GM21367 (cell line): ENCODE data around the gene CAPN2.

ENCODE experiments used
- ATAC-seq: cut with Tn5 transposase; IDR thresholded peaks from one replicate; pipeline ENCODE4 v1.9.1; 2021; ENCODE audit not compliant: unreplicated experiment

CAPN2 gene

DNA sequence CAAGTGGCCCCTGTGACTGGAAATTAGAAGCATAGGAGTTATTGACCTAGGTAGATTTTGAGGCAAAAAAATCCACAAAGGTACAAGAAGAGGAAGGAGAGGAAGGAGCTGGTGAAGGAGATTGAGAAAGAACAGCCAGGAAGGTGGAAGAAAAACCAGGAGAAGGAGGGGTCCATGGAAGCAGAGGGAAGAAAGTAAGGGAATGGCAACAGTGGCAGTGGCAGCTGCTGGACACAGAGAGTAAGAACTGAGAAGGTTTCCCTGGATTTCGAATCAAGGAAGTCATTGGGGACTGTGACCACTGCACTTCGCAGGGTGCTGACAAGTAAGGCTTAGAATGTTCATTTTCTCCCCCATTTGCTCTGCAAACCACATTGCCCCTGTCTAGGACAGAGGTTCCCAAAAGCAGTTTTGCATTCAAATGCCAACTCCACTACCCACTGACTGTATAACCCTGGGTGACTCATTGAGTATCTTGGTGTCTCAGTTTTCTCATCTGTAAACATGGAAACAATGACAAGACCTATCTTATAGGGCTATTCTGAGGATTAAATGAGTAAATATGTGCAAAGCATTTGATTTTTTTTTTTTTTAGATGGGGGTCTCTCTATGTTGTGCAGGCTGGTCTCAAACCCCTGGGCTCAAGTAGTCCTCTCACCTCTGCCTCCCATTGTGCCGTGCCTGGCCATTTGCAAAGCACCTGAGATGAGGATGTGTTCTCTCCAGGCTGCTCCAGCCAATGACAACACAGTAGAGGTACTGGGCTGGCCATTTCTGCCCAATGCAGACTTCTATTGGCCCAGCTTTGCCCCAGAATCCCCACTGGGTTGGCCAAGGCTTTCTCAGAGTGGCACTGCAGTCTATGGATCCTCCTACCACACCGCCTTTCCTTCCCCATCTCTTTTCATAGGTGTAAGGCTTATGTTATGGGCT, 9.3 kb upstream of the CAPN2 start:
- no peak for ATAC-seq

DNA sequence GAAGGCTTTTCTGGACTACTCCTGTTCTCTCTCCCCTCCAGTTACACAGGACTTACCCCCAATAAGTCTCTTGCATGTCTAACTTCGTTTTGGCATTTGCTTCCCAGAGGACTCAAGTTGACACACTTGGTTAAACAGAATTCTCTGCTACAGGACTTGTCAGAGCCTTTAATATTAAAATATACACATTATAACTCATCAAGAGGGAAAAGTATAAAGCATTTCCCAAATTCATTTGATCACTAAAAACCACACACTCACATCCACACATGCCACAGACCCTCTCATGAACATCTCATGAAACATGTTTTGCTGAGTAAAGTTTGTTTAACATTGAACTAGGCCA, 8.7 kb upstream of the CAPN2 start:
- ATAC-seq = no peak

DNA sequence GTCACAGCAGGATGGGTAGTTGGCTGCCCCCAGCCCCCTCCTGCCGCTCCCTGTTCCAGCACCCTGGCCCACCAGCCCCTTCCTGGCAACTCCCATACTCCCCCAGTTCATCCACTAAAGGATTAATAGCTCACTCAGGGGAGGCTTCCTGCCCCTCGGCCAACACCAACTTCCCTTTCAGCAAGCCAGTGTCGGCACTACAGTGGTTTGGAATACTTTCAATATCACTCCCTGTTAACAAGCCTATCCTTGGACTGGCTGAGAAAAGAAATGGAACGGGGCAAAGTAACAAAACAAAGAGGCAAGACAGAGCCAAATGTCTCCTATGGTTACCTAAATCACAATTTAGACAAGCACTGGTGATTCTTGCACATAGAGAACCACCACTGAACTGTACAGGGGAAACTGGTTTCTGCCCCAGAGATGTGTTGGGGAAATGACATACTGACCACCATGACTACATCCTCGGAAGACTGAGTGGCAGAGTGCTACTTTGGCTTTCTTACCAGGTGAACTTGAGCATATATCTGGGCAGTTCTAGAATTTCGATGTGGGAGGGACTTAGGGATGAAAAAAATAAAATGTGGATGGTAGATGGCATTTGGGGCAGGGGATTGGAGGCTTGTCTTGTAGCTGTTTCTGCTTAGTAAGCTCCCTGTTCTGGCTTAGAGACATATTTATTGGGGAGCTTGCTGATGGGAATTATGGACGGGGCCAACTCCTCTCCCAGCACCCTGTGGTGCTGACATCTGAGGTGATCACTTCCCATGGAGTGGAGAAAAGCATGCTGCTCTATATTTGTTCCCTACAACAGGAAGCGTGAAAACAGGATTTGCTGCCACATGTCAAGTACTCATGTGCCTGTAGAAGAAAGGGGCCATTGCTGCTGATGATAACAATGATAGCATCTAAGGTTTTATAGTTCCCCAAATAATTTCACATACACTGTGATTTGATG, 7.1 kb upstream of the CAPN2 start:
- no peak for ATAC-seq

DNA sequence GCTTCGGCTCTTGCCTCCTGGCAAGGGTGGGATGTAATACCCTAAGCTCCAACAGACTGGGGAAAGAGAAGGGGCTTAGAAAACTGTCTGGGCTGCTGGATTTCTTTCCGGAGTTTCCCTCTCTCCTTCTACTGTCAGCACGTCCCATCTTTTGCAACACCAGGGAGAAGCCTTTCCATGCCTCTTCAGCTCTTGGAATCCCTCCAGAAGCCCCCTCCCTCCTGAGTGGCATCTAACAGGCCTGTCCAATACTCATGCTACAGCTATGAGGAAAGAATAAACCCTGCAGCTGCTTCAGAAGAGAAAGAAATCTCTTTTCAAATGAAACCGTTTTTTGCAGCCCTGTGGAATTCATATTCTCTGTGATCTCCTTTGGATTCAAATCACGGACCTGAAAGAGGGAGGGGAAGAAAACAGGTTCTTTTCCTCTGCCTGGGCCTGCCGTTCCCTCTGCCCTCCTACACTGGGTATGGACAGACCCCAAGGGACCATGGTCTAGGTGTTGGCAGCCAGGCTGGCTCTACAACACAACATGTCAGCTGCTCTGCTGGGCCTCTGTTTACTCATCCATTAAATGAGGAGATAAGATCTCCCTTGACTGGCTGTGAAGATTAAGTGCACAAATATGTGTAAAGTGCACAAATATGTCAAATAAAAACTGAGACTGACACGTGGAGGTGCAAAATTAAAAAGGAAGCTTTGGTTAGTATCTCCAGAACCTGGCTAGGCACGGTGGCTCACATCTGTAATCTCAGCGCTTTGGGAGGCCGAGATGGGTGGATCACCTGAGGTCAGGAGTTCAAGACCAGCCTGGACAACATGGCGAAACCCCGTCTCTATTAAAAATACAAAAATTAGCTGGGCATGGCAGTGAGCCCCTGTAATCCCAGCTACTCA, 6.0 kb upstream of the CAPN2 start:
- ATAC-seq = no peak

DNA sequence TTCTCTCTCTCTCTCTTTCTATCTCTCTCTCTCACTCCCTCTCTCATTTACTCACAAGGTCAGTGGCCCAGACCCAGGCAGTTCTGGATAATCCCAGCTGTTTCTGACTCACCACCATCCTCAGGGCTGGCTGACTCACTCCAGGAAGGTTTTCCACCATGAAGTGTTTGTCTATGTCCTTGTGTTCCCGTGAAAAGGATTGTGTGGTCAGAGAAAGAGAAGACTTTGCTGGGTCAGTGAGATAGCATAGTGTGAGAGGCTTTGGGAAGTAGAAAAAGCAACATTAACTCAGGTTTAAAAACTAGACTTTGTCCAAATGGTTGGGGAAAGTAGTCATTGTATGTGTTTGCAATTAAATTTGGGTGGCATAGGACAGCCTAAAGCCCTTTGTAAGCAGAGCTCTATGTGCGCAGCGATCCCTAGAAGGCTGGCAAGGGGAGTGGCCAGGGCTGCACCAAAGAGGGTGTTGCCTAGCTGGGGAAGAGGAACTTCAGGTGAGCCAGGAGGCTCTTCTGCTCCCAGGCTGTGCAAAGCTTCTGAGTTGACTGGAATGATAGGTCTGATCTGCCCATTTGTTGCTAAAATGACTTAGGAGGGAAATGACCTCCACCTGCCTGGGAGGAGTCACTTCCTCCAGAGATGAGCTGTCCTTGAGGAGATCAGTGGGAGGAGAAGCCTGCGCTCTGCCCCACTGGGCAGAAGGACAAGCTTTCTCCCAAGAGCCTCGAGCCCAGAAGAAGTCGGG, 4.9 kb upstream of the CAPN2 start:
- no peak for ATAC-seq

DNA sequence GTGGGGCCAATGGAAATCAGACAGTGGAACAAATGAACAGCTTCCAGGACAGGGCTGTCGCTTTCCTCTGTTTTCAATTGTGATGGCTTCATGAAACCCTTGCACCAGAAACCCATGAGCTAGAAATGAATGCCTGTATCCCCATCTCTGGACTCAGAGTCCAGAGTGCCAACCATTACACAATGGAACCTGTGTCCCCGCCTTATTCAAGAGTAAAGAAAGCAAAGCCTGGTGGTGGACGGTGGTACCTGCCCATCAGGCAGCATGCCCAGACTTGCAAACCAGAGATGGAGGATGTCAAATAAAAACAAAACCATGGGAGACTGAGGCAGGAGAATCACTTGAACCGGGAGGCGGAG, 4.4 kb upstream of the CAPN2 start:
- ATAC-seq = no peak

DNA sequence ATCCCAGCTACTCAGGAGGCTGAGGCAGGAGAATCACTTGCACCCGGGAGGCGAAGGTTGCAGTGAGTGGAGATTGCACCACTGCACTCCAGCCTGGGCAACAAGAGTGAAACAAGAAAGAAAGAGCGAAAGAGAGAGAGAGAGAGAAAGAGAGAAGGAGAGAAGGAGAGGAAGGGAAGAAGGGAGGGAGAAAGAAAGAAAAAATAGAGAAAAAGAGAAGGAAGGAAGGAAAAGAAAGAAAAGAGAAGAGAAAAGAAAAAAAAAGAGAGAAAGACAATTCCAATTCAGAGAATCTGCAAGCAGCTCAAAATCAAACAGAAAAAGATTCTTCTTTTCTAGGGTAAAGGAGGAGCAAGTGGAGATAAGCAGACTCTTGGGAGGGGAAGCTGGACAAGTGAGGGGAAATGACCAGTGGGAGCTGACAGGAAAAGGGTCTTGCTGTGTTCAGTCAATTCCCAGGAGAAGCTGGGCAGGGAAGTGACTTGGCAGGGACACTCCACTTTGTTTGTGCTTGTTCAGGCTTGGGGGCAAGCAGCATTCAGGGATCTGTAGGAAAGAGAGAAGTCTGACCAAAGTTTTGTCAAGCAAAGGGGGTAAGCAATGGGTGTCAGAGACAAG, 3.6 kb upstream of the CAPN2 start:
- no peak for ATAC-seq

DNA sequence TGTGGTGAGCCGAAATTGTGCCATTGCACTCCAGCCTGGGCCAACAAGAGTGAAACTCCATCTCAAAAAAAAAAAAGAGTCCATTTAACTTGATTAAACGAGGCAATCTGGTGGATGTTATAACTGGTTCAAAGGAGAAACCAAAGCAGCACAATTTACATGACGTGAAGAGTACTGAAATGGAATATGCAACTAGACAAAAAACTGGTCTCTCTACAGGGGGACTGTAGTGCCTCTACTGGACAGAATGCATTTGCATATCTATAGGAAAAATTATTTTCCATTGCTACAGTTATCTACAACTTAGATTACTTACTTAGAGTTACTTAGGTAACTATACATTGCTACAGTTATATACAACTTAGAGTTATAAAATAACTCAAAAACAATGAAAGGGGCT, 2.7 kb upstream of the CAPN2 start:
- no peak for ATAC-seq

DNA sequence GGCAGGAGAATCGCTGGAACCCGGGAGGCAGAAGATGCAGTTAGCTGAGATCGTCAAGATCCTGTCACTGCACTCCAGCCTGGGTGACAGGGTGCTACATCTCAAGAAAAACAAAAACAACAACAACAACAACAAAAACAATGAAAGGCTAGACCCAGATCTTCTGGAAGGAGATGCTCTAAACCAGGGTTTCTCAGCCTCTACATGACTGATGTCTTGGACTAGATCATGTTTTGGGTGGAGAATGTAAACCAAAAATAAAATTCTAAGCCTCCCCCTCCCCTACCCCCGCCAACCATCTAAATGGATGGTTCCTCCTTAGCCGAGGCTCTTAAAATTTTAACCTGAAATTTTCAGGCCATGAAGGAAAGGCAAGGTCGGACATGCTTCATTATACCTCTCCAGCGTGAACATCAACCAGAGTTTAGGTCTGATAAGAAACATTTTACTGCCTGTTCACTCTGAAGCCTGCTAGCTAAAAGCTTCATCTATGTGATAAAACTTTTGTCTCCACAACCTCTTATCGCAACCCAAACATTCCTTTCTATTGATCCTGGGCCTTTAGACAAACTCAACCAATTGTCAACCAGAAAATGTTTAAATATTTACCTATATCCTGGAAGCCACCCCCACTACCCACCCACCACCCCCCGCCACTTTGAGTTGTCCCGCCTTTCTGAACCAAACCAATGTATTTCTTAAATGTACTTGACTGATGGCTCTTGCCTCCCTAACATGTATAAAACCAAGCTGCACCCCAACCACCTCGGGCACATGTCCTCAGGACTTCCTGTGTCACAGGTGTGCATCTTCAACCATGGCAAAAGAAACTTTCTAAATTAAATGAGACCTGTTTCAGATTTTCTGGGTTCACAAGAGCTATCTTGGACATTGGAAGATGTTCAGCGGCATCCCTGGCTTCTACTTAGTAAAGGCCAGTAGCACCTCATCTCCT, 1.9 kb upstream of the CAPN2 start:
- ATAC-seq = no peak

DNA sequence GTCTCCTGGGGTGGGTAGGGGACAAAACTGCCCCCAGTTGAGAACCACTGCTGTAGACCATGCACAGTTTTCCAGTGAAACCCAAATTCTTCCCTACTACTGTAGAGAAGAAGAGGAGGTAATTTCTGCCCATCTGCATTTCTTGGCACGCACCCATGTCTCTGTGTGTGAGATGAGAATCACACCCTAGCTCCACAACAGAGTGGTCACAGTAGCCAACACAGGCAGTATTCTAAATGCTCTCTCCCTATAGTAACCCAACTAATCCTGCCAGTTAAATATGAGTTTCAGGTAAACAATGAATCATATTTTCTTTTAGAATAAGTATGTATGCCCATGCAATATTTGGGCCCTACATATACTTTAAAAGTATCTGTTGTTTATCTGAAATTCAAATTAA, 1.2 kb upstream of the CAPN2 start:
- ATAC-seq = no peak

DNA sequence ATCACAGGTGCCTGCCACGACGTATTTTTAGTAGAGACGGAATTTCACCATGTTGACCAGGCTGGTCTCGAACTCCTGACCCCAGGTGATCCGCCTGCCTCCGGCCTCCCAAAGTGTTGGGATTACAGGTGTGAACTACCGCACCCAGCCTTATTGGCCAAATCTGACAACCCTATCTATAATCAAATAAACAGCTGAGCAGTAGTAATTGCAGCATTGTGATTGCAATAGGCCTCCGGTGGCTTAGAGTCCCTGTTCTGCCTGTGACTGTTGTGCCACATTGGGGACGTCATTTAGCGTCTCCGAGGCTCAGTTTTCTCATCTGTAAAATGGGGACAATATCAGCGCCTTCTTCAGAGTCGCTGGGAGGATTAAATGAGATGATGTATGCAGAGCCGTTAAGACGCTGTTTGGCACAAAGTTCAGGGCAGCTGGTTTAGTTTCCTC, 569 bp upstream of the CAPN2 start:
- ATAC-seq = no peak

DNA sequence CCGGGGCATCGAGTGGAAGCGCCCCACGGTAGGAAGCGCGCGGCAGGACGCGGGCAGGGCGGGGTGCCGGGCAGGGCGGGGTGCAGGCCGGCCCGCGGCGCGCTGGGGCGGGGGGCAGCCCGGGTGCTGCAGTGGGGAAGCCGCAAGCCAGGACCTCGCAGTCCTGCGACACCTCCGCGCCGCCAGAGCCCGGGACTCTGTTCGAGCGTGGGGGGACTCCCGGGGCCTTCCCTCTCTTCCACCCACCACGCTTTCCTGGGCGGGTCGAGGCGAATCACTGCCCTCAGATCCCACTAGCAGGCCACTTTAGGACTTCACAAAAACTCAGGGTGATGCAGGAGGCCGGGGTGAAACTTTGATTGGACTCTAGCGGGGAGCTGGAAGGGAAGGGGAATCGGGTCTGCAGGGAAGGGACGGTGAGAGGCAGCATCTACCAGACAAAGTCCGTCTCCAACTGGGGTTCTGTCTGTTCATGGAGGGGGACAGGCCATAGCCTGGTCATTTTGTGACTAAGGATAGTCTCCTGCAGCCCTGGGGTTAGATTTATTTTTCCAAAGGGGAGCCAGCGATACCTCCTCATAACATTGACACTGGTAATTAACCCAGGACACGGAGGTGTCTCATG, 623 bp downstream of the CAPN2 start:
- ATAC-seq = peak; percentile 10

DNA sequence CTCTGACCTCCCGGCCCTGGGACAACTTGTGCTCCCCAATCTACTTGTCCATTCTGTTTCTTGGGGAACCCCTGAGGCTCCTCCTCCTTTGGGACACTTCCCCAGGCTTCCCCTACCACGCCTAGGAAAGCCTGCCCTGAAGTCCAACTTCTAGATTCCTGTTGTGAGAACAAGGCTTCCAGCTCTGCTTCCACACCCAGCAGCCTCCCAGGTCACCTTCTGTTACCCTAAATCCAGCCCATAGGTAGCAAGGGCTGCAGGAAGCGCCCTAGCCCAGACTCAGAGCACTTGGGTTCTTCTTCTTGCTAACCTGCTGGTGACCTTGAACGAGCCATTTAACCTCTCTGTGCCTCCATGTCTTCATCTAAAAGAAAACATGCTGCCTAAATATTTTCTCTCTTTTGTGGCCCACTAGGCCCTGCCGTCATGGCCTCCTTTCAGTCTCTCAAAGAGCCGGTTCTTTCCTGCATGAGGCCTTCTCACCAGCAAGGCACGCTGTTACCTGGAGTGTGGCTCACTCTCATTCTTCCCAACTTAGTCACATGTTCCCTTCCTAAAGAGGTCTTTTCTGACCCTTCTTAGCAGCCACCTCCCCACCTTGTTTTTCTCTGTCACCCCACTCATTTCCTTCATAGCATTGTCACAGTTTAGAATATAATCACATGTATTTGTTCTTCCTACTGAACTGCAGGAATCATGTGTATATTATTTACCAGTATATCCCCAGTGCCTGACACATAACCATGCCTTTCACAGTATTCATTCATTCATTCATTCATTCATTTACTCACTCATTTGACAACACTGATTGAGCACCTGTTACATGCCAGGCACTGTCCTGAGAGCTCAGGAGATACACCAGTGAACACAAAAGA, 1.4 kb downstream of the CAPN2 start:
- no peak for ATAC-seq

DNA sequence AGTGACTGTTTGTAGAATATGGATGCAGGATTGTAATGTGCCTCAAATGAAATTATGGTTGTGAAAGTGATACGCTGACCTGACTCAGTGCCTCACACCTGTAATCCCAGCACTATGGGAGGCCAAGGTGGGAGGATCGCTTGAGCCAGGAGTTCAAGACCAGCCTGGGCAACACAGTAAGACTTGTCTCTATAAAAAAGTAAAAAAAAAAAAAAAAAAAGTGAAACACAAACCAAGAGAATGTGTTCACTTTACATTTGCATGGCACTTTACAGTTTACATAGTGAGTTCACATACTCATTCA, 2.0 kb downstream of the CAPN2 start:
- ATAC-seq = no peak

DNA sequence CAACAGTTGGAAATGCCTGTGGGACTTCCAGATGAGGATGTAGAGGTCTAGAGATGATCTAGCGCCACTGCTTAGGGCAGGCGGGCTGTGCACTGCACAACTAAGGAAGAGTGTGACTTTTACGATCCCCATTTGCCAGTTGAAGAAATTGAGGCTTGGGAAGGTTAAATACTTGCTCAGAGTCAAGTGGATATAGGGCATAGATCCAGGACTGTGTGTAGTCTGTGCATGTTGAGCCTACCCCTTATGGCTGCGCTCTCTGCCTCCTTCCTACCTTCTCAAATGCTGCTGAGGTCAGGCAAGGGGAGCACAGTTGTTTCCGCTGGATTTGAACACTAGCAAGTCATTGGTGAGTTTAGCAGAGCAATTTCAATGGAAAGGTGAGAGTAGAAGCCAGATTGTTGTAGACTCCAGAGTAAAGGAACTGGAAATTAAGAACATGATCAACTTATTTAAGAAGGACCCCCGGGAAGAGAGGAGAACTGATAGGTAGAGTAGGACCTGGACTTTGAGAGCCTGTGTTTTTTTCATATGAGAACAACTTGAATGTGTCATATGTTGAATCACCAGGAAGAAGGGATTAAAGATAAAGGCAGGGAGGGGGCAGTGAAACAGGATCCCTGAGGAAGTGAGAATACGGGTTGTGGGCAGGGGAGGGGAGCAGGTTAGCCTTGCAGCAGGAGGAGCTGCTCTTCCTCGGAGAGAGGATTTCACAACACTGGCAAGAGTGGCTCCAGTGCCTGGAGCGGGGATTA, 2.7 kb downstream of the CAPN2 start:
- ATAC-seq = no peak

DNA sequence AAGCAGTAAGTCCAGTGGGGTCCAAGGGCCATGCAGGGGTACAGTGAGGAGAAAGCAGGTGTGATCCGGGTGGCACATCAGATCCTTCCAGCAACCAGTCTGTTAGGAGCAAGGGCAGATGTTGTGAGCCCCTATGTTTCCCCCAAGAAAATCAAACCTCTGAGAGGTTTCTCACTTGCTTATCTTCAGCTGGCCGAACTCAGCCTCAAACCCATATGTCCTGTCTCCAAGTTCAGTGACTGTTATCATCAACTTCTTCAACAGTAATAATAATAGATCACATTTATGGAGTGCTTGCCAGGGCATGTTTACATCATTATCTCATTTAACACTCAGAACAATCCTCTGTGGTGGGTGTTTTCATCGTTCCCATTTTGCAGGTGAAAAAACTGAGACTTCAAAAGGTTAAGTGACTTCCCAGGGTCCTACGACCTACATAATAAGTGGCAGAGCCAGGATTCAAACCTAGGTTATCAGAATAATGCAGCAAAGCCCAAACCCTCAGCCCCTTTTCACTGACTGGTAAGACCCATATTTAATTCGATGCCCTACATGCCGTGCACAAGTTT, 3.3 kb downstream of the CAPN2 start:
- no peak for ATAC-seq
